ENCODE measurements around the gene ARFGAP3.
A peak's percentile ranks its signal among the peaks of the same experiment; 100 is the strongest.
"Not testable (repeated sequence)": the region's sequence is repeated elsewhere in the genome, so short reads cannot be mapped to it uniquely, and the experiment has no call there.

Gene ARFGAP3

GRCh38 chr22:42794551-42795510 lies 62.2 kb downstream of the ARFGAP3 start:
- no peak for DNase-seq (ENCODE audit: low spot score)

DNA sequence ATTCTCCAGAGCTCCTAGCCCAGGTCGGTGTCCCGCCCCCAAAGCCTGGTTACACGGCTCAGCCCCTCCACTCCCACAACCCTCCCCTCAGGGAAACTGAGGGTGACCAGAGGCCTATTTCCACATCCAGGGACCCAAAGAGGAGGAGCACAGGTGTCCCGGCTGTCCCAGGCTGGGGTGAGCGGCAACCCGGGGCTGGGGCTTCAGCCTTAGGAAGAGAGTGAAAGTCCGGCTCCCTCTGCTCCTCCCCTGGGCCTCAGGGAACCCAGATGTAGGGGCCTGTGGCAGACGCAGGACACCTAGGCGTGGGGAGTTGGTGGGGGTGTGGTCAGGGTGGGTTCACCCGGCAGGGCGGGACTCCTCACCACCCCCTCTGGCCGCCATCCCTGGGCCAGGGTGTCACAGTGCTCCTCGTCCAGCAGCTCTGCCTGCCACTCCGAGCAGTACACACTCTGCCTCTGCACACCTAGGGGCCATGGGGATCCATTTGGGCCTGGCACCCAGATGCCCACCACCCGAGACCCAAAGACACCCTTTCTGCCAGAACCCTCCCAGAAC lies 63.1 kb downstream of the ARFGAP3 start:
- no peak for DNase-seq (ENCODE audit: low spot score)

DNA sequence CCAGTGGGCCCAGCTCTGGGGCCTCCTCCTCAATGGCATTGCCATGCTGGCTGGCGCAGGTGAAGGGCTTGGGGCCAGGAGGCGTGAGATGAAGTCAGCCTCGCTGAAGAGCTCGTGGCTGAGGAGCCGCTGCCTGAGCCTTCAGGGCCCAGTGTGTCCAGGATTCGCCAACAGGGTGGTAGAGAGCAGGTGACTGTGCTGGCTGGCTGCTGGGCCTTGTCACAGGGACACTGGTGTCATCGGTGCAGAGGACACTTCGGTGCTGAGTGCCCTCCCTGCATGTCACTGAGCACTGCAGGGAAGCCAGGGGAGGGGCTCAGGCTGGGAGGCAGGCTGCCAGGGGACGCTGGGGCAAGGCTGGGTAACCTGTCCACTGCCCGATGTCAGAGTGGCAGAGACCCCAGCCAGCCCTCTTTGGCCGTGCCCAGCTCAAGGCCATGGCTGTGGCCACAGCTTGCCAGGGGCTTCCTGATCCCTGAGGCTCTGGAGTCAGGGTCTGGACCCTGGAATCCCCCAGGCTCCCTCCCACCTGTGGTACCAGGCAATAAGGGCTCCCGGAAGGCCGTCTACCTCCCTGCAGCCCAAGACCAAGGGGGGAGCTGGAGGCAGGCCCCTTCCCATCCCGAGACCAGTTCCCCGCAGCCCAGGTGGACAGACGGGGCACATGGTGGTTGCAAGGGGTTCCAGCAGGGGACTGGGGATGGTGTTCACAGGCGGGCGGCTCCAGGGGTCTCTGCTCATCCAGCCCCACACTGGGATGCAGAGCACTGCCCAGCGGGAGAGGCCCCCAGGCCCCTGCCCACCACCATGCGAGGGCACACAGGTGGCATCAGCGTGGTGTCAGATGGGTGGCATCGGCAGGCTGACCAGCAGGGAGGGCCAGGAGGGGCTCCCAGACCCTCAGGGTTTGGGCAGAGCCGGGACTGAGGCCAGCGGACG lies 63.9 kb downstream of the ARFGAP3 start:
- DNase-seq (ENCODE audit: low spot score) = no peak

DNA sequence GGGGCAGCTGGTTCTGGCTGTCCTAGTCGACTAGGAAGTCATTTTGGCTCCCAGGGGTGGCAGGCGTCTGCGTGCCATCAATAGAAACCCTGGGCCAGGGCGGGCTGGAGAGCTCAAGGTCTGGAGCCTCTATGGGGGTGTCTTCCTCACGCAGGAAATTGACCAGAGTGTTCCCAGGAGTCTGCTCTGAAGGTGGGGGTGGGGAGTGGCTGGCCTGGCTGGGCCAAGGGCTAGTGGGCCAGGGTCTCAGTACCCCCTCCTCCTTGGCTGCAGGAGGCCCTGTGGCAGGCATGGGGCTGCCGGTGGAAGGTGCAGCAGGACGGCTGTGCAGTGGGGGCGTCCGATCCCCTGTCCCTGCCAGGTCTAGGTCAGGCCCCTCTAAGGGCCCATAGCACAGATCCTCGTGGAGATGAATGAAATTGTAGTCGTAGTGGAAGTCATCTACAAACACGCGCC lies 64.6 kb downstream of the ARFGAP3 start:
- no peak for DNase-seq (ENCODE audit: low spot score)

GRCh38 chr22:42791721-42792452 lies 65.2 kb downstream of the ARFGAP3 start:
- no peak for DNase-seq (ENCODE audit: low spot score)

DNA sequence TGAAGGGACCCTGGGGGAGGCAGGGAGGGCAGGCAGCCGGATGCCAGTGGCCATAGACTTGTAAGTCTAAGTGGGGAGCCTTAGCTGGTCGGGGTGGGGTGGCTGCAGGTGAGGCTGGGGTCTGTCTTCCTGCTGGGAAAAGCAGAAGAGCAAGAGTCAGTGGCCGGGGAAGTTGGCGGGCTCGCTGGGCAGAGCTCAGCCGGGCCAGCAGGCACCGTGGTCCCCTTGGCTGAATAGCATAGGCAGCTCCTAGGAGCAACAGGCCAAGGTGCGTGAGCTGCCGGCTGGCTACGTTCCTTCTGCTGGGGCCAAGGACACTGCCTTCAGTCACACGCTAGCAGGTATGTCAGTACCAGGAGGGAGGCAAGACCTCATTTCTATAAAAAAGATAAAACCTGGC lies 68.6 kb downstream of the ARFGAP3 start:
- no peak for DNase-seq (ENCODE audit: low spot score)

- DNase-seq (ENCODE audit: low spot score) = no peak
Measured at GRCh38 chr22:42788021-42788420, 69.1 kb downstream of the ARFGAP3 start.

DNA sequence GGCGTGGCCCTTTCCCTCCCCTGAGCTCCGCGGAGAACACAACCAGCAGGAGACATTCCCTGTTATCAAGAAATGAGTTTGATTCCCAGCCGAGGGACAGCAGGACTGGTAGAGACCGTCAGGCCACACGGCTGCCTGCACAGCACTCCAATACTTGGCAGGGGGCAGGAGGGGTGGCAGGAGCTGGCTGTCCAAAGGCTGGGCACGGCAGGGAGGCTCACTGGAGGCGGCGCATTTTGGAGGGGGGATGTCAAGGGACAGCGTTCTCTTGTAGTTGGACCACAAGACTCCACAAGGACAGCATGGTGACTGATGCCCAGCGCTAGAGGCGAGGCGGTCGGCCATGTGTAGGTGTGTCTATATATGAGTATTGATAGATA lies 69.7 kb downstream of the ARFGAP3 start:
- DNase-seq (ENCODE audit: low spot score) = no peak

- no peak for DNase-seq (ENCODE audit: low spot score)
Measured at GRCh38 chr22:42786606-42787356, 70.3 kb downstream of the ARFGAP3 start.

- DNase-seq (ENCODE audit: low spot score) = no peak
Measured at GRCh38 chr22:42785706-42786499, 71.2 kb downstream of the ARFGAP3 start.

GRCh38 chr22:42782306-42782705 lies 74.8 kb downstream of the ARFGAP3 start:
- DNase-seq (ENCODE audit: low spot score) = not testable (repeated sequence)

GRCh38 chr22:42780070-42780540 lies 77.0 kb downstream of the ARFGAP3 start:
- DNase-seq (ENCODE audit: low spot score) = peak; percentile 94

GRCh38 chr22:42777126-42777525 lies 79.9 kb downstream of the ARFGAP3 start:
- no peak for DNase-seq (ENCODE audit: low spot score)

- no peak for DNase-seq (ENCODE audit: low spot score)
Measured at GRCh38 chr22:42773167-42773566, 83.9 kb downstream of the ARFGAP3 start.

DNA sequence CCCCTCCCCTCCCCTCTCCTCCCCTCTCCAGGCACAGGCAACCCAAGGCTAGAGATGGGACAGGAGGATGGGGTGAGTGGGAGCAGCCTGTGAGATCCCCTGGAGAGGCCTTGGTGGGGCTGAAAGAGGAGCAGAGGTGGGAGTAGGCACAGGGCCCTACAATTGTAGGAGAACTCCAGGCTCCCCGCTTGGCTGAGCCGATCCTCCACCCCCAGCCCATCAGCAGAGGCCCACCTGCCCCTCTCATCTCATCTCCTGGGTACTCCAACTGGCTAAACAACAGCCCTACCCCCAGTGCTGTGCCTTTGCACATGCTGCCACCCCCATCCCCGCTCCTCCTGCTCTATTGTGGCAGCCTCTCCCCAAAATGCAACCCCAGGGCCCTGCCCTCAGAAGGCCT lies 84.4 kb downstream of the ARFGAP3 start:
- no peak for DNase-seq (ENCODE audit: low spot score)

- DNase-seq (ENCODE audit: low spot score) = no peak
Measured at GRCh38 chr22:42770941-42771647, 86.0 kb downstream of the ARFGAP3 start.

- DNase-seq (ENCODE audit: low spot score) = no peak
Measured at GRCh38 chr22:42770448-42770726, 86.7 kb downstream of the ARFGAP3 start.

DNA sequence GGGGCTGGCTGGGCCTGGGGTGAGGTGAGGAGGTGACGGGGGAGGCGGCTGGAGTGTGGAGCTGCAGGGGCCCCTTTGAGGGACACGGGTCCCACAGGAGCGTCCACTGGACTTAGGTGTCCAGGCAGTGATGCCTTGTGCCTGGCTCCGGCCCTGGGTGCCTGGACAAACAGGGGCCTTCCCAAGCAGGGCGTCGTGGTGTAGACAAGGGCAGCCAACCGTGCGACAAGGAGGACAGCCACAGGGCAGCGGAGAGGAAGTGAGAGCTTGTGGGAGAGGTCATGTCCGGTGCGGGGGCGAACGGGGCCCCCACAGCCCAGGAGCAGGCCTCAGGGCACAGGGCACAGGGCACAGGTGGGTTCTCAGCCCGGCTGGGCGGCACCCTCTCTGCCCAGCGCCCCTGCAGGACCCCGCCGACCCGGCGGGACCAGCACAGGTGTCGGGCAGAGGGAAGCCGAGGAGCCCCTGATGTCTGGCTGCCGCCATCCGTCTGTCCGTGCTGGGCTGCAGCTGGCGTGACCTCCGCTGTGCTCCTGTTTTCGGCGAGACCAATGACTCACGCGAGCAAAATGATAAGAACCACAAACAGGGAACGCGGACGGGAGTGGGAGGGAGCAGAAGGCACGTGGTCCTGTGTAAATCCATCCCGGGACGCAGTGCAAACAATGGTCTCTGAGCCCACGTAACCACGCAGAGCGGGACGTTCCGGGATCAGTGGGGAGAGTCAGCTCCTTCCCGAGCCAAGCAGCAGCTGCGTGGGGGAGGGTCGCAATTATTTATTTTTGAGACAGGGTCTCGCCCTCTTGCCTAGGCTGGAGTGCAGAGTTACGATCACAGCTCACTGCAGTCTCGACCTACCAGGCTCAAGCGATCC lies 87.3 kb downstream of the ARFGAP3 start:
- DNase-seq (ENCODE audit: low spot score) = no peak

DNA sequence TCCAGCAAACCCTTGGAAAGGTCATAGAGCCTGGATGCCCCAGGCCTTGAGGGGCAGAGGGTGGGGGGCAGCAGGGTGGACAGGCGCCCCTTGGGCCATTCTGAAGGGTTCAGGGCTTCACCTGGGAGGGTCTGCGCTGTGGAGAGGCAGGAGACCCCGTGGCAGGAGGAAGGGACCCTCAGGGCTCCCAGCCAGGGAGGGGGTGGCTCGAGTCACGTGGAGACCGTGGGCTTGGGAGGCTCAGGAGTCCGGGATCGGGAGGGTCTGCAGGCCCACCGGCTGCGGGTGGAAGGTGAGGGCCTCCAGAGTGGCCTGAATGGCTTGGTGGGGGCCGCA lies 87.9 kb downstream of the ARFGAP3 start:
- no peak for DNase-seq (ENCODE audit: low spot score)
